K562 (cell line): ENCODE data around the gene PDE4A. TPM values are rescaled to one million over a fixed set of nuclear protein-coding genes. Genes with fewer than 3 reads are reported as not detected.

ENCODE experiments used
- E4F1 ChIP-seq: fragments of 250-450 bp; sonication (Bioruptor Pico); IDR thresholded peaks from 2 replicates; pipeline ENCODE4 v1.5.0; 2021; ENCODE audit warnings: mild to moderate bottlenecking, borderline replicate concordance
- FOXA1 ChIP-seq: fragments of 450-650 bp; IDR thresholded peaks from 2 replicates; pipeline ENCODE4 v1.6.1; 2016; ENCODE audit warnings: mild to moderate bottlenecking, borderline replicate concordance
- GABPB1 ChIP-seq: sonication (generic); formaldehyde crosslinking; IDR thresholded peaks from 2 replicates; pipeline ENCODE4 v1.8.0; 2022; ENCODE audit warnings: mild to moderate bottlenecking, missing genetic modification reagents
- KLF1 ChIP-seq: fragments of 450-650 bp; IDR thresholded peaks from 2 replicates; pipeline ENCODE4 v1.6.1; 2016; ENCODE audit warnings: missing genetic modification characterization, missing compliant biosample characterization
- MBD1 ChIP-seq: fragments of 250-450 bp; sonication (Bioruptor Pico); IDR thresholded peaks from 2 replicates; pipeline ENCODE4 v1.8.0; 2022; ENCODE audit warnings: inconsistent platforms
- NFXL1 ChIP-seq: fragments of 450-650 bp; formaldehyde crosslinking; IDR thresholded peaks from 2 replicates; pipeline ENCODE4 v1.4.0; 2021; ENCODE audit warnings: mild to moderate bottlenecking
- POLR2H ChIP-seq: IDR thresholded peaks from 2 replicates; pipeline ENCODE4 v1.6.1; 2016; ENCODE audit warnings: missing genetic modification characterization, low read depth, mild to moderate bottlenecking, control low read depth, missing compliant biosample characterization, moderate library complexity
- RNF2 ChIP-seq: sonication (generic); IDR thresholded peaks from 2 replicates; pipeline ENCODE4 v1.6.1; 2016
- SMARCC2 ChIP-seq: fragments of 450-650 bp; IDR thresholded peaks from 2 replicates; pipeline ENCODE4 v1.6.1; 2017; ENCODE audit warnings: antibody characterized with exemption, moderate library complexity, mild to moderate bottlenecking, low read depth
- TGIF2 ChIP-seq: sonication (generic); formaldehyde crosslinking; IDR thresholded peaks from 2 replicates; pipeline ENCODE4 v1.8.1; 2022; ENCODE audit warnings: mild to moderate bottlenecking, missing genetic modification reagents, moderate library complexity
- THRAP3 ChIP-seq: fragments of 450-650 bp; IDR thresholded peaks from 2 replicates; pipeline ENCODE4 v1.6.1; 2016; ENCODE audit warnings: mild to moderate bottlenecking, inconsistent platforms, borderline replicate concordance
- VEZF1 ChIP-seq: fragments of 200-800 bp; sonication (Bioruptor generic); IDR thresholded peaks from 2 replicates; pipeline ENCODE4 v1.6.1; 2017; ENCODE audit warnings: missing genetic modification characterization, missing compliant biosample characterization
- ZNF143 ChIP-seq: sonication (generic); formaldehyde crosslinking; IDR thresholded peaks from 2 replicates; pipeline ENCODE4 v1.9.0; 2022; ENCODE audit warnings: mild to moderate bottlenecking, missing genetic modification reagents
- polyA plus RNA-seq, 8 experiments: library from polyadenylated mRNA; depleted of rRNA in 4 of 8; stranded (reverse) in 5 of 8; unstranded in 3 of 8; fragments of >200 nt; fragmentation: Nextera tagmentation in 2 of 8; fragmentation: Illumina TruSeq in 1 of 8; extraction: Ambion mirVana in 2 of 8; extraction: Trizol in 1 of 8; gene quantifications; 2 replicates each; pipeline versions ENCODE4 v1.2.1 to v1.2.3, GENCODE V29; 2011 to 2014; ENCODE audit warnings: inconsistent platforms in 1 of 8, missing spikeins in 1 of 8
- total RNA-seq, 7 experiments: library from RNA; depleted of rRNA in 6 of 7; stranded (reverse); fragments of >200 nt in 6 of 7; fragmentation: Illumina TruSeq in 2 of 7; extraction: Trizol in 2 of 7; gene quantifications; 2 replicates each; pipeline versions ENCODE4 v1.2.1 to v1.2.3, GENCODE V29; 2011 to 2021; ENCODE audit warnings: low replicate concordance in 1 of 7

PDE4A gene
- total and polyA plus RNA-seq, 9 of the 15 experiments (the other 6 are each of a cell fraction or from before 2014, with no cell fraction given) = 0.66 to 26.9 (median 4.6) TPM

GRCh38 chr19:10416380-10417257 is 3.7 kb upstream of the PDE4A start (continued):
- no peak for TF ChIP-seq MBD1 (CRISPR knock-in tag)
- no peak for TF ChIP-seq FOXA1
- peak; percentile 76 for TF ChIP-seq RNF2
- no peak for TF ChIP-seq THRAP3
- TF ChIP-seq POLR2H = no peak
- peak; percentile 59; the same call in 1 of the 2 replicates for TF ChIP-seq ZNF143 (CRISPR knock-in tag)
- TF ChIP-seq SMARCC2 = peak; percentile 56
- TF ChIP-seq VEZF1 (CRISPR knock-in tag) = peak; percentile 99
- no peak; the same call in 1 of the 2 replicates for TF ChIP-seq TGIF2 (CRISPR knock-in tag)
- no peak for TF ChIP-seq E4F1 (CRISPR knock-in tag)
- no peak for TF ChIP-seq NFXL1 (CRISPR knock-in tag)
- peak; percentile 95 for TF ChIP-seq GABPB1 (CRISPR knock-in tag)
- TF ChIP-seq KLF1 (tag) = no peak
